H1 (cell line): ENCODE measurements around the gene TNFSF12. TPM values are rescaled to one million over a fixed set of nuclear protein-coding genes. Genes with fewer than 3 reads are reported as not detected.

Experiments
- CTCF ChIA-PET: fragments of 300-600 bp; sonication (Branson Sonifier 250); formaldehyde crosslinking; loops from one replicate; lab custom pipeline; 2021; ENCODE audit not compliant: partially characterized antibody; lab: Charles Lee
- POLR2A ChIA-PET: fragments of 300-600 bp; sonication (Branson Sonifier 250); formaldehyde crosslinking; loops from one replicate; lab custom pipeline; 2021; ENCODE audit warnings: inconsistent platforms; ENCODE audit not compliant: partially characterized antibody; lab: Charles Lee
- DNase-seq, 2 experiments: peaks; one replicate each; pipeline versions ENCODE4 v3.0.0 to v3.0.0-alpha.2; 2010 to 2022; ENCODE audit warnings: low spot score in 2 of 2, low read depth in 1 of 2, mixed read lengths in 1 of 2
- FAIRE-seq: peaks from 2 replicates; lab custom pipeline; 2011; peaks lifted over from hg19 to GRCh38; lab: Jason Lieb, UNC
- H2AFZ ChIP-seq: 2 replicates; pipeline ENCODE4 v1.8.1; 2012; ENCODE audit warnings: low read length, inconsistent platforms
- H2AK5ac ChIP-seq: 2 replicates; pipeline ENCODE4 v1.6.1; 2013; ENCODE audit warnings: low read depth, low read length
- H2BK120ac ChIP-seq: replicated peaks from 2 replicates; pipeline ENCODE3; 2013; ENCODE audit warnings: low read depth, low read length, inconsistent platforms
- H2BK12ac ChIP-seq: 2 replicates; pipeline ENCODE4 v1.6.1; 2013; ENCODE audit warnings: low read depth, low read length
- H2BK15ac ChIP-seq: 2 replicates; pipeline ENCODE4 v1.6.1; 2013; ENCODE audit warnings: low read length
- H2BK20ac ChIP-seq: 2 replicates; pipeline ENCODE4 v1.6.1; 2013; ENCODE audit warnings: low read length
- H2BK5ac ChIP-seq: 2 replicates; pipeline ENCODE4 v1.6.1; 2013; ENCODE audit warnings: low read depth, low read length
- H3K14ac ChIP-seq: 2 replicates; pipeline ENCODE4 v1.6.1; 2013; ENCODE audit warnings: inconsistent platforms; ENCODE audit not compliant: insufficient read length
- H3K18ac ChIP-seq: 2 replicates; pipeline ENCODE4 v1.6.1; 2013; ENCODE audit warnings: low read length; ENCODE audit errors: extremely low read depth
- H3K23ac ChIP-seq: 2 replicates; pipeline ENCODE4 v1.6.1; 2013; ENCODE audit warnings: inconsistent platforms; ENCODE audit not compliant: insufficient read length
- H3K23me2 ChIP-seq: 2 replicates; pipeline ENCODE4 v1.6.1; 2013; ENCODE audit warnings: low read depth, low read length
- H3K27ac ChIP-seq: 2 replicates; pipeline ENCODE4 v1.6.1; 2011; ENCODE audit warnings: low read depth, low read length, inconsistent platforms
- H3K27me3 ChIP-seq, 4 experiments: replicated peaks in 1 of 4; 1 replicate in 1 of 4; 2 replicates in 3 of 4; pipeline versions ENCODE4 v1.6.1 to v1.8.1; 2011 to 2013; ENCODE audit warnings: low read length in 3 of 4, mild to moderate bottlenecking in 3 of 4, inconsistent platforms in 2 of 4, mixed read lengths in 2 of 4, moderate library complexity in 1 of 4; ENCODE audit not compliant: control insufficient read depth in 3 of 4, insufficient read depth in 3 of 4; ENCODE audit errors: extremely low read depth in 1 of 4
- H3K36me3 ChIP-seq, 4 experiments: 2 replicates each; pipeline versions ENCODE4 v1.6.1 to v1.8.1; 2011 to 2013; ENCODE audit warnings: mild to moderate bottlenecking in 4 of 4, low read length in 3 of 4, moderate library complexity in 2 of 4, control low read depth in 1 of 4, inconsistent platforms in 1 of 4; ENCODE audit not compliant: insufficient read depth in 4 of 4, control insufficient read depth in 2 of 4
- H3K4ac ChIP-seq: replicated peaks from 2 replicates; pipeline ENCODE3; 2013; ENCODE audit warnings: low read length, low read depth, mixed read lengths, inconsistent platforms; ENCODE audit not compliant: insufficient read length
- H3K4me1 ChIP-seq, 4 experiments: replicated peaks in 1 of 4; 1 replicate in 1 of 4; 2 replicates in 3 of 4; pipeline versions ENCODE4 v1.6.1 to v1.8.1; 2011 to 2013; ENCODE audit warnings: low read length in 3 of 4, inconsistent platforms in 2 of 4, mixed read lengths in 1 of 4; ENCODE audit not compliant: insufficient read depth in 4 of 4, control insufficient read depth in 3 of 4
- H3K4me2 ChIP-seq, 2 experiments: 2 replicates each; pipeline versions ENCODE4 v1.6.1 to v1.8.1; 2011 to 2013; ENCODE audit warnings: low read depth in 2 of 2, low read length in 2 of 2, control low read depth in 1 of 2, inconsistent platforms in 1 of 2, mild to moderate bottlenecking in 1 of 2; ENCODE audit not compliant: insufficient read depth in 1 of 2
- H3K4me3 ChIP-seq, 4 experiments: fragments of 200-600, 300-600 bp in 1 of 4; sonication (generic), shearing (Covaris generic), sonication (Bioruptor Twin) in 1 of 4; 2 replicates each; pipeline versions ENCODE4 v1.5.1 to v1.8.1; 2011 to 2016; ENCODE audit warnings: low read length in 4 of 4, low read depth in 3 of 4, control low read depth in 2 of 4, inconsistent platforms in 2 of 4, mild to moderate bottlenecking in 2 of 4, mixed read lengths in 1 of 4, moderate library complexity in 1 of 4; ENCODE audit not compliant: insufficient read depth in 2 of 4; ENCODE audit errors: extremely low read depth in 1 of 4
- H3K56ac ChIP-seq: replicated peaks from 2 replicates; pipeline ENCODE3; 2013; ENCODE audit warnings: low read depth, mild to moderate bottlenecking, mixed read lengths, low read length, inconsistent platforms; ENCODE audit not compliant: insufficient read length
- H3K79me1 ChIP-seq: 2 replicates; pipeline ENCODE4 v1.6.1; 2013; ENCODE audit warnings: low read depth, low read length, control low read depth
- H3K79me2 ChIP-seq, 2 experiments: 2 replicates each; pipeline versions ENCODE4 v1.6.1 to v1.8.1; 2012 to 2013; ENCODE audit warnings: low read length in 2 of 2, mild to moderate bottlenecking in 2 of 2, inconsistent platforms in 1 of 2; ENCODE audit not compliant: insufficient read depth in 2 of 2, control insufficient read depth in 1 of 2
- H3K9ac ChIP-seq, 4 experiments: replicated peaks in 1 of 4; 1 replicate in 1 of 4; 2 replicates in 3 of 4; pipeline versions ENCODE4 v1.6.1 to v1.8.1; 2011 to 2013; ENCODE audit warnings: low read depth in 3 of 4, low read length in 3 of 4, control low read depth in 2 of 4, mild to moderate bottlenecking in 2 of 4, moderate library complexity in 2 of 4, inconsistent platforms in 1 of 4; ENCODE audit errors: extremely low read depth in 1 of 4
- H3K9me3 ChIP-seq, 2 experiments: 2 replicates each; pipeline versions ENCODE4 v1.6.1 to v1.8.1; 2012 to 2013; ENCODE audit warnings: mild to moderate bottlenecking in 2 of 2, moderate library complexity in 2 of 2, control low read depth in 1 of 2, inconsistent platforms in 1 of 2, low read depth in 1 of 2, low read length in 1 of 2, mixed read lengths in 1 of 2; ENCODE audit not compliant: insufficient read depth in 2 of 2
- H4K20me1 ChIP-seq, 2 experiments: replicated peaks in 1 of 2; 2 replicates each; pipeline versions ENCODE3 to v1.8.1; 2011 to 2013; ENCODE audit warnings: inconsistent platforms in 2 of 2, low read length in 2 of 2, mild to moderate bottlenecking in 1 of 2; ENCODE audit not compliant: insufficient read depth in 2 of 2, control insufficient read depth in 1 of 2
- H4K5ac ChIP-seq: 2 replicates; pipeline ENCODE4 v1.6.1; 2013; ENCODE audit warnings: low read length, low read depth, mixed read lengths, inconsistent platforms; ENCODE audit not compliant: insufficient read length
- H4K8ac ChIP-seq: 2 replicates; pipeline ENCODE4 v1.8.0; 2013; ENCODE audit warnings: mild to moderate bottlenecking, moderate library complexity, low read length, inconsistent platforms; ENCODE audit not compliant: insufficient read depth; ENCODE audit errors: extremely low read depth
- H4K91ac ChIP-seq: replicated peaks from 2 replicates; pipeline ENCODE3; 2013; ENCODE audit warnings: low read length, mixed read lengths, inconsistent platforms; ENCODE audit not compliant: insufficient read length
- CTBP2 ChIP-seq: IDR thresholded peaks from 2 replicates; pipeline ENCODE4 v1.7.0; 2011; ENCODE audit warnings: borderline replicate concordance, mild to moderate bottlenecking, moderate library complexity, mixed read lengths, low read length; ENCODE audit not compliant: insufficient read depth, insufficient read length
- KDM5A ChIP-seq: fragments of 200-600 bp; IDR thresholded peaks from 2 replicates; pipeline ENCODE4 v1.7.1; 2012; ENCODE audit warnings: mild to moderate bottlenecking, low read length, inconsistent platforms, mixed read lengths
- POLR2A ChIP-seq, 2 experiments: IDR thresholded peaks; 1 replicate in 1 of 2; 2 replicates in 1 of 2; pipeline ENCODE4 v1.6.1; 2011; ENCODE audit warnings: low read depth in 2 of 2, low read length in 2 of 2, mild to moderate bottlenecking in 2 of 2; ENCODE audit errors: control extremely low read depth in 1 of 2
- POLR2AphosphoS5 ChIP-seq: IDR thresholded peaks from 2 replicates; pipeline ENCODE4 v1.6.1; 2011; ENCODE audit warnings: low read depth, low read length
- TAF7 ChIP-seq: optimal IDR thresholded peaks from 2 replicates; pipeline ENCODE3; 2011; ENCODE audit warnings: low read depth, mild to moderate bottlenecking, inconsistent platforms, low read length, moderate library complexity, borderline replicate concordance
- WGBS, 2 experiments: shearing (Covaris generic) in 1 of 2; methylation state at CpG; one replicate each; pipeline versions ENCODE4 v1.1.6 to v1.1.7; 2013 to 2015; ENCODE audit warnings: low lambda C conversion rate in 2 of 2, mixed read lengths in 2 of 2, inconsistent platforms in 1 of 2, low coverage in 1 of 2, missing lambda C conversion rate in 1 of 2; ENCODE audit not compliant: insufficient replicate concordance in 2 of 2, insufficient coverage in 1 of 2, insufficient read length in 1 of 2; ENCODE audit errors: extremely low coverage in 1 of 2, missing lambda C conversion rate in 1 of 2; 5-methylcytosine and 5-hydroxymethylcytosine counted together
- polyA plus RNA-seq, 7 experiments: library from polyadenylated mRNA; depleted of rRNA in 3 of 7; stranded (reverse) in 5 of 7; unstranded in 2 of 7; fragments of >200 nt in 5 of 7; fragments of 200-250 nt in 2 of 7; gene quantifications; 1 replicate in 5 of 7; 2 replicates in 1 of 7; 4 replicates in 1 of 7; pipeline versions ENCODE4 v1.2.1 to v1.2.3, GENCODE V29; 2011 to 2013; ENCODE audit warnings: missing spikeins in 2 of 7, mixed read lengths in 2 of 7
- total RNA-seq: library from RNA; stranded (reverse); fragmentation: NEBNext Ultra II Directional; extraction: Animal tissue kit (Norgen Biotek cat#: 25700); gene quantifications from 2 replicates; pipeline ENCODE4 v1.2.1, GENCODE V29; 2021

The TNFSF12 gene
- total and polyA plus RNA-seq, 2 of the 8 experiments (the other 6 are each of a cell fraction or from before 2014, with no cell fraction given), result 7.2 to 9.6 TPM

GRCh38 chr17:7575481-7575883 lies 26.6 kb downstream of the TNFSF12 start:
- 0 out of 8 replicates have a peak overlapping the region, but pooled peaks of 1 of the 4 experiments have one; percentile 98 for H3K4me3 ChIP-seq
- CTCF ChIA-PET, result interaction anchor here (0.6 to 3.6 kb wide), 6 partner anchors 9 to 1056 kb away, joined by 3 to 24 read pairs (median 4); partner anchors contain the start of genes SENP3 and SOX15
- H3K9ac ChIP-seq, result no peak overlapping the region
- POLR2A ChIA-PET, result interaction anchor here (0.6 to 37.5 kb wide), 28 partner anchors 7 to 351 kb away, joined by 3 to 1144 read pairs (median 4); partner anchors contain the start of genes CD68, CHRNB1, MPDU1 and NEURL4
- no peak overlapping the region for H3K18ac ChIP-seq
- H3K23ac ChIP-seq, result no peak overlapping the region
- 94% methylated on average over 1 of the region's 1 CpG; no CpG with 5 or more reads in 1 of the 2 experiments for WGBS, 2 experiments
- no peak overlapping the region for H3K56ac ChIP-seq
- no peak overlapping the region for H2AFZ ChIP-seq
- H3K14ac ChIP-seq, result no peak overlapping the region
- H3K79me2 ChIP-seq, result peaks cover 23 to 39% of the 10 kb centered on the region in 2 experiments
- no peak overlapping the region for H3K4ac ChIP-seq
- 0 out of 2 replicates have a peak overlapping the region, but pooled peaks have one; percentile 18 for H3K27ac ChIP-seq
- H2BK120ac ChIP-seq, result no peak overlapping the region
- H4K20me1 ChIP-seq, result peaks cover 27 to 34% of the 10 kb centered on the region in 2 experiments
- no peak overlapping the region for H2BK12ac ChIP-seq
- no peaks in the 10 kb centered on the region for H3K9me3 ChIP-seq
- peaks cover 10% of the 10 kb centered on the region for H3K79me1 ChIP-seq
- no peak overlapping the region for H2BK15ac ChIP-seq
- H2BK5ac ChIP-seq, result no peak overlapping the region
- H4K5ac ChIP-seq, result no peak overlapping the region
- no peak overlapping the region for H2AK5ac ChIP-seq
- H3K4me2 ChIP-seq, result peak overlapping the region; percentile 10 to 97; a peak in 1 of 4 replicates
- TF ChIP-seq CTBP2, result no peak
- TF ChIP-seq KDM5A, result no peak
- peak; percentile 56; the same call in 1 of the 2 replicates for TF ChIP-seq POLR2AphosphoS5
- peak; percentile 17; a peak in 2 of 3 replicates for TF ChIP-seq POLR2A (IDR thresholded peaks at IDR 0.05; ENCODE audit: control extremely low read depth in 1 of 2, low read depth in 2 of 2, low read length in 2 of 2)
- peak; percentile 24 for TF ChIP-seq TAF7
- TF ChIP-seq, all 59 proteins: peak for 3
- no peak for FAIRE-seq
- Histone ChIP-seq H3K23me2 (peaks cover 6% of the 10 kb centered on the region), H4K8ac (no peak overlapping the region), H3K36me3 (peaks cover 48 to 67% (median 56%) of the 10 kb centered on the region in 4 experiments), H3K27me3 (no peaks in the 10 kb centered on the region), H3K4me1 (peaks cover 4 to 10% (median 7%) of the 10 kb centered on the region in 4 experiments), H4K91ac (no peak overlapping the region), H2BK20ac (no peak overlapping the region)
- DNase-seq, result no peak
